Right lobe of liver (tissue), 6 donors: ENCODE measurements around the gene SIMC1. TPM values are rescaled to one million over a fixed set of nuclear protein-coding genes. Genes with fewer than 3 reads are reported as not detected.

Source experiments
- ATAC-seq, 4 donors: fragments of 200-7000 bp; cut with Tn5 transposase; one replicate each; pipeline ENCODE4 v1.9.1; 2020; ENCODE audit warnings: mild to moderate bottlenecking in 4 of 4, moderate library complexity in 4 of 4
- DNase-seq, 3 donors: peaks; one replicate each; pipeline ENCODE4 v3.0.0-alpha.2; 2020
- H3K27ac ChIP-seq, 3 donors: fragments of 200-600 bp; one replicate each; pipeline ENCODE4 v1.8.0; 2022
- H3K27me3 ChIP-seq, 2 donors: fragments of 200-600 bp; one replicate each; pipeline ENCODE4 v1.8.0; 2022
- H3K36me3 ChIP-seq, 4 donors: fragments of 200-600 bp; sonication (generic) in 1 of 4; one replicate each; pipeline versions ENCODE4 v1.5.1 to v1.8.0; 2017 to 2022; ENCODE audit warnings: control low read depth in 1 of 4
- H3K4me1 ChIP-seq, 4 donors: fragments of 200-600 bp; sonication (generic) in 1 of 4; one replicate each; pipeline versions ENCODE4 v1.5.1 to v1.8.0; 2017 to 2022; ENCODE audit warnings: control low read depth in 1 of 4
- H3K4me3 ChIP-seq, 3 donors: fragments of 200-600 bp; one replicate each; pipeline ENCODE4 v1.8.0; 2022
- H3K9me3 ChIP-seq, 4 donors: fragments of 200-600 bp; sonication (generic) in 1 of 4; one replicate each; pipeline versions ENCODE4 v1.5.1 to v1.8.0; 2017 to 2022; ENCODE audit warnings: control low read depth in 1 of 4
- POLR2A ChIP-seq: fragments of 450-650 bp; IDR thresholded peaks from one replicate; pipeline ENCODE4 v1.6.1; 2017; ENCODE audit warnings: antibody characterized with exemption, mild to moderate bottlenecking
- WGBS: methylation state at CpG from one replicate; pipeline ENCODE4 v1.1.6; 2018; ENCODE audit warnings: low coverage, low lambda C conversion rate; ENCODE audit not compliant: insufficient coverage; ENCODE audit errors: missing lambda C conversion rate; 5-methylcytosine and 5-hydroxymethylcytosine counted together
- intact Hi-C, 2 donors: fragments of 100-400 bp; cut with DNase I; formaldehyde crosslinking; loops; one replicate each; pipeline versions ENCODE4 v1.11.2 to v1.14.1; 2022
- total RNA-seq, 6 experiments: library from RNA; depleted of rRNA in 2 of 6; stranded (reverse); fragments of >200 nt in 2 of 6; fragmentation: NEBNext Ultra II Directional in 3 of 6; extraction: Animal tissue kit (Norgen Biotek cat#: 25700) in 3 of 6; gene quantifications; one replicate each; pipeline versions ENCODE4 v1.1.0 to v1.2.4, GENCODE V29; 2016 to 2023
- TF ChIP-seq, protein P1 (sequence below), 4 donors: fragments of 200-600 bp in 3 of 4; fragments of 450-650 bp in 1 of 4; IDR thresholded peaks; one replicate each; pipeline versions ENCODE4 v1.5.1 to v1.8.0; 2016 to 2022; ENCODE audit warnings: antibody characterized with exemption in 4 of 4, mild to moderate bottlenecking in 2 of 4
- donor health status: DM: no; HTN: yes; CAD: no.
- donor health status: DM: no; HTN: no; CAD: no.
- donor health status: DM: no; HTN: no; CAD: no.
- donor health status: DM: no; HTN: yes; CAD: no.
- donor health status: DM: no; HTN: yes; CAD: no.

Gene SIMC1
- total RNA-seq, 6 experiments from 2014 or later: 7.0 to 21.7 (median 11.2) TPM

DNA sequence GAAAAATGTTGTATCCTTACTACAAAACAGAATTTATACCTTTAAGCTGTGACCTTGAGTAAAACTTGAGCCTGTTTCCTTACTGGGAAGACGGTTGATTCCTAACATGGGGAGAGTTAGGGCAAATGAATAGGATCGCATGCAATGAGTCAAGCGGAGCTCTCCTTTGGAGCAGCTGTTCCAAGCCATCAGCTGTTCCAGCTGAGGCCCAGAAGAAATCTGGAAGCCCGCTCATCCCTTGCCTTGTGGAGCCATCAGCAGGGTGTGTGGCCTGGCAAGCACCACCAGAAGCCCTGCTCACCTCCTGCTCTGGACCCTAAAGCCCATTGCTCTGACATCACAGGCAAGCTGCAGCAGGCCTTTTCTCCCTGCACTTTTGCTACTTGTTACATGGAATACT, 115.3 kb downstream of the SIMC1 start:
- peaks cover 0 to 84% (median 28%) of the 10 kb centered on the region in 4 donors for H3K36me3 ChIP-seq
- peaks cover 0 to 15% (median 0%) of the 10 kb centered on the region in 4 donors for H3K4me1 ChIP-seq
- no peaks in the 10 kb centered on the region for H3K9me3 ChIP-seq
- H3K4me3 ChIP-seq: no peak overlapping the region
- WGBS: 81% methylated on average over 3 of the region's 4 CpGs
- ATAC-seq (no peak), DNase-seq (no peak)
- H3K27ac ChIP-seq: no peak overlapping the region
- TF ChIP-seq, protein P1, sequence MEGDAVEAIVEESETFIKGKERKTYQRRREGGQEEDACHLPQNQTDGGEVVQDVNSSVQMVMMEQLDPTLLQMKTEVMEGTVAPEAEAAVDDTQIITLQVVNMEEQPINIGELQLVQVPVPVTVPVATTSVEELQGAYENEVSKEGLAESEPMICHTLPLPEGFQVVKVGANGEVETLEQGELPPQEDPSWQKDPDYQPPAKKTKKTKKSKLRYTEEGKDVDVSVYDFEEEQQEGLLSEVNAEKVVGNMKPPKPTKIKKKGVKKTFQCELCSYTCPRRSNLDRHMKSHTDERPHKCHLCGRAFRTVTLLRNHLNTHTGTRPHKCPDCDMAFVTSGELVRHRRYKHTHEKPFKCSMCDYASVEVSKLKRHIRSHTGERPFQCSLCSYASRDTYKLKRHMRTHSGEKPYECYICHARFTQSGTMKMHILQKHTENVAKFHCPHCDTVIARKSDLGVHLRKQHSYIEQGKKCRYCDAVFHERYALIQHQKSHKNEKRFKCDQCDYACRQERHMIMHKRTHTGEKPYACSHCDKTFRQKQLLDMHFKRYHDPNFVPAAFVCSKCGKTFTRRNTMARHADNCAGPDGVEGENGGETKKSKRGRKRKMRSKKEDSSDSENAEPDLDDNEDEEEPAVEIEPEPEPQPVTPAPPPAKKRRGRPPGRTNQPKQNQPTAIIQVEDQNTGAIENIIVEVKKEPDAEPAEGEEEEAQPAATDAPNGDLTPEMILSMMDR (IDR thresholded peaks at IDR 0.05): no peak
- no peak for TF ChIP-seq POLR2A
- no peaks in the 10 kb centered on the region for H3K27me3 ChIP-seq
- intact Hi-C loops: no loop called here

DNA sequence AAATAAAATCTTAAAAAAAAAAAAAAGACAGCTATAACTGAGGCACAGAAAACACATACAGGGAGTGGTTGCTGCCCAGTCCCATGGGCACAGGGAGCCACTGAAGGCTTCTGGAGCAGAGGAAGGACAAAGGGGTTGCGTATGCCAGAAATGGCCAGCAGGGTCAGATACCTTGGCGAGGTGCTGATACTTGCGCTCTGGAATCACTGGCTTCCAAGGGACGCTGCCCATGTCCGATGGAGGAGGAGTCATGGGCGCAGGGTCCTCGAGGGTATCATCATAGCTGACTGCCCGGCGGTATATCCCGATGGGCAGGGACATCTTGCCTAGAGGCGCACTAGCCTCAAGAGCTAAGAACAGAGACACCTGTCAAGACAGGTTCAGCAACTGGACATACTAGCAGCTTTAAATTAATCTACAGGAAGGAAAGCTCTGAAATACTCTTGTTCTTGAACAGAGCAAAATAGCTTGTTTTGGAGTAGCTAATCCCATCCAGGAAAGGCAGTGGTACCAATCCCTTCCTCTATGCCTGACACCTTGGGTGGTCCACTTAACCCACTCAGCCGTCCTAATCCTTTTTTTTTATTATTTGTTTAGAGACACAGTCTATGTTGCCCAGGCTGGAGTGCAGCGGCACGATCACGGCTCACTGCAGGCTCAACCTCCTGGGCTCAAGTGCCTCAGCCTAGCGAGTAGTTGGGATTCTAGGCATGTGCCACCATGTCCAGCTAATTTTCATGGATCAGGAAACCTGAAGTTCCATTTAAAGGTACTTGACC, 117.4 kb downstream of the SIMC1 start:
- DNase-seq: no peak

DNA sequence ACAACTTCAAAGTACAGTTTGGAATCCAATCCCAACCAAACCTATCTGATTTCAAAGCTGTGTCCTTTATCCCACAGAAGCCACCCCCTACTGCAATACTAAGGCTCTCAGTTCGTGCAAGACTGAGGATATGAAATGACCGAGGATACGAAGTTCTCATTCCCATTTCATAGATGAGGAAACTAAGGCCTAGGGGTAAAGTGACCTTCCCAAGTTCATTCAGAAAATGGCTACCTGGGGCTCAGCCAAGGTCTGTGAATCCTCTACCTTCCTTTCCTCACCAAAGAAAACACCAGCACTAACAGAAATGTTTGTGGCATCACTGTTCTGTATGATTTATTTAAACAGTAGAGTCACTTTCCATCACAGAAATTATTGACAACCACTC, 117.9 kb downstream of the SIMC1 start:
- intact Hi-C loops: no loop called here
- Histone ChIP-seq H3K4me3 (no peak overlapping the region), H3K4me1 (peaks cover 0 to 21% (median 2%) of the 10 kb centered on the region in 4 donors), H3K36me3 (peaks cover 0 to 63% (median 20%) of the 10 kb centered on the region in 4 donors), H3K27ac (no peak overlapping the region), H3K27me3 (no peaks in the 10 kb centered on the region), H3K9me3 (no peaks in the 10 kb centered on the region)
- 95% methylated on average over 3 of the region's 3 CpGs for WGBS
- ATAC-seq (no peak), DNase-seq (no peak)
- TF ChIP-seq POLR2A: no peak
- TF ChIP-seq, protein P1 (IDR thresholded peaks at IDR 0.05): no peak

More for the DNA sequence above, 117.4 kb downstream of the SIMC1 start:
- whole genome bisulfite sequencing: 90% methylated on average over 3 of the region's 16 CpGs
- Histone ChIP-seq H3K27me3 (no peaks in the 10 kb centered on the region), H3K9me3 (no peaks in the 10 kb centered on the region), H3K4me3 (no peak overlapping the region), H3K36me3 (peaks cover 0 to 68% (median 21%) of the 10 kb centered on the region in 4 donors), H3K4me1 (peaks cover 0 to 21% (median 1%) of the 10 kb centered on the region in 4 donors), H3K27ac (no peak overlapping the region)
- peak in 1 of 4 donors; percentile 18 for ATAC-seq
- intact Hi-C loops: no loop called here
- TF ChIP-seq, protein P1 (IDR thresholded peaks at IDR 0.05): no peak
- TF ChIP-seq POLR2A: no peak

DNA sequence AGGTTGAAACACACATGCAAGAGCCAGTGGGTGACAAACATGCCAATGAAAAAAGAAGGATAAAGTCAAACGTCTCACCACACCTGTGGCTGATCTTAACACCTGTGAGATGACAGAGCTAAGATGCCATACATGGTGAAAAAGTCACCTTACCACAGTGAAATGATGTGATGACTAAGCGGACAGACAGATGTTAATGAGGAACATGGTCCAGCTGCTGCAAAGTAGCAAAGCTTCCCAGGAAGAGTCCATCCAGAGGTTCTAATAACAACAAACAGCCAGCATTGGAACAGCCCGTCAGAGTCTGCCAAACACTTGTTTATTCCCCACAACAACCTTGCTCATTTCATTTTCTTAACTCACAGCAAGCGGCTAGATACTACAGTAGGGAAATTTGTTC, 121.4 kb downstream of the SIMC1 start:
- TF ChIP-seq, protein P1 (IDR thresholded peaks at IDR 0.05): no peak
- no peak for TF ChIP-seq POLR2A
- Histone ChIP-seq H3K27me3 (no peaks in the 10 kb centered on the region), H3K4me3 (no peak overlapping the region), H3K9me3 (no peaks in the 10 kb centered on the region), H3K4me1 (peaks cover 0 to 21% (median 2%) of the 10 kb centered on the region in 4 donors), H3K36me3 (peaks cover 0 to 29% (median 10%) of the 10 kb centered on the region in 4 donors), H3K27ac (no peak overlapping the region)
- DNase-seq: no peak
- no peak for ATAC-seq
- intact Hi-C loops: no loop called here
- WGBS: 41% methylated on average over 4 of the region's 4 CpGs
